B cell (primary cell): Measurements from ENCODE around the gene ARHGAP26. TPM values are rescaled to one million over a fixed set of nuclear protein-coding genes. Genes with fewer than 3 reads are reported as not detected.

Experiments used
- ATAC-seq: fragments of 200-7000 bp; cut with Tn5 transposase; one replicate; pipeline ENCODE4 v1.10.0; 2021; ENCODE audit warnings: low read depth, mild to moderate bottlenecking, moderate number of reproducible peaks, moderate library complexity
- CTCF ChIA-PET: fragments of 350-600 bp; sonication (Branson Sonifier 250); formaldehyde crosslinking; loops from one replicate; lab custom pipeline; 2021; ENCODE audit warnings: antibody characterized with exemption, inconsistent platforms; lab: Charles Lee
- POLR2A ChIA-PET: fragments of 350-600 bp; sonication (Branson Sonifier 250); formaldehyde crosslinking; loops from one replicate; lab custom pipeline; 2021; ENCODE audit warnings: antibody characterized with exemption; lab: Charles Lee
- DNase-seq: peaks from one replicate; pipeline ENCODE4 v3.0.0; 2013
- H2AFZ ChIP-seq: 2 replicates; pipeline ENCODE4 v1.6.1; 2012; ENCODE audit warnings: mild to moderate bottlenecking, low read depth, low read length; ENCODE audit not compliant: insufficient read depth, poor library complexity, severe bottlenecking
- H3K27ac ChIP-seq, 2 donors: 1 replicate in 1 of 2; 2 replicates in 1 of 2; pipeline ENCODE4 v1.5.1; 2012 to 2013; ENCODE audit warnings: low read length in 2 of 2, mild to moderate bottlenecking in 2 of 2, moderate library complexity in 1 of 2
- H3K27me3 ChIP-seq, 4 experiments: fragments of 200-600 bp in 1 of 4; sonication (generic) in 1 of 4; replicated peaks in 1 of 4; 1 replicate in 2 of 4; 2 replicates in 2 of 4; pipeline versions ENCODE4 v1.6.1 to v1.7.0; 2013 to 2016; ENCODE audit warnings: low read length in 3 of 4, mild to moderate bottlenecking in 2 of 4, mixed read lengths in 1 of 4, moderate library complexity in 1 of 4; ENCODE audit not compliant: insufficient read depth in 4 of 4, control insufficient read depth in 3 of 4; ENCODE audit errors: control extremely low read depth in 1 of 4
- H3K36me3 ChIP-seq, 2 experiments: replicated peaks in 1 of 2; 1 replicate in 1 of 2; 2 replicates in 1 of 2; pipeline versions ENCODE4 v1.6.1 to v1.7.1; 2013; ENCODE audit warnings: low read length in 1 of 2; ENCODE audit not compliant: insufficient read depth in 2 of 2, control insufficient read depth in 1 of 2; ENCODE audit errors: control extremely low read depth in 1 of 2, extremely low read depth in 1 of 2
- H3K4me1 ChIP-seq, 2 donors: fragments of 200-600 bp in 1 of 2; sonication (generic) in 1 of 2; 1 replicate in 1 of 2; 2 replicates in 1 of 2; pipeline versions ENCODE4 v1.5.1 to v1.6.1; 2013 to 2017; ENCODE audit warnings: low read length in 2 of 2; ENCODE audit not compliant: control insufficient read depth in 2 of 2, insufficient read depth in 2 of 2
- H3K4me2 ChIP-seq: replicated peaks from 2 replicates; pipeline ENCODE3; 2012; ENCODE audit warnings: mild to moderate bottlenecking, low read depth, low read length; ENCODE audit not compliant: poor library complexity, severe bottlenecking
- H3K4me3 ChIP-seq, 5 experiments: fragments of 200-600 bp in 1 of 5; sonication (generic) in 1 of 5; 1 replicate in 3 of 5; 2 replicates in 2 of 5; pipeline versions ENCODE4 v1.5.1 to v1.7.0; 2011 to 2016; ENCODE audit warnings: low read length in 4 of 5, mild to moderate bottlenecking in 4 of 5, low read depth in 2 of 5, control low read depth in 1 of 5, moderate library complexity in 1 of 5; ENCODE audit not compliant: insufficient read depth in 1 of 5; ENCODE audit errors: control extremely low read depth in 1 of 5, extremely low read depth in 1 of 5
- H3K79me2 ChIP-seq: fragments of 200-600 bp; sonication (generic); one replicate; pipeline ENCODE4 v1.6.0; 2016; ENCODE audit warnings: low read length; ENCODE audit not compliant: control insufficient read depth, insufficient read depth
- H3K9ac ChIP-seq: fragments of 200-600 bp; sonication (generic); 2 replicates; pipeline ENCODE4 v1.6.1; 2017; ENCODE audit warnings: mild to moderate bottlenecking, low read length, moderate library complexity
- H3K9me3 ChIP-seq, 3 donors: one replicate each; pipeline versions ENCODE4 v1.6.1 to v1.7.1; 2013; ENCODE audit warnings: low read length in 2 of 3; ENCODE audit not compliant: control insufficient read depth in 2 of 3, insufficient read depth in 1 of 3; ENCODE audit errors: control extremely low read depth in 1 of 3
- H4K20me1 ChIP-seq: 2 replicates; pipeline ENCODE4 v1.6.0; 2012; ENCODE audit warnings: mild to moderate bottlenecking, low read length; ENCODE audit not compliant: insufficient read depth, control insufficient read depth, poor library complexity, severe bottlenecking
- H3K27ac Mint-ChIP-seq: one replicate; pipeline ENCODE4 v1.8.0; 2021; ENCODE audit warnings: mixed read lengths
- H3K27me3 Mint-ChIP-seq: one replicate; pipeline ENCODE4 v1.8.0; 2021; ENCODE audit warnings: mixed read lengths
- H3K4me1 Mint-ChIP-seq: one replicate; pipeline ENCODE4 v1.8.0; 2021; ENCODE audit warnings: mixed read lengths
- H3K4me3 Mint-ChIP-seq: one replicate; pipeline ENCODE4 v1.8.0; 2021; ENCODE audit warnings: mixed read lengths
- H3K9me3 Mint-ChIP-seq: one replicate; pipeline ENCODE4 v1.8.0; 2022; ENCODE audit warnings: mixed read lengths; ENCODE audit not compliant: insufficient read depth
- EZH2 ChIP-seq: IDR thresholded peaks from 2 replicates; pipeline ENCODE4 v1.6.1; 2012; ENCODE audit warnings: borderline replicate concordance, low read depth, mild to moderate bottlenecking, moderate library complexity, low read length; ENCODE audit not compliant: insufficient read depth, poor library complexity, severe bottlenecking
- WGBS: methylation state at CpG from one replicate; pipeline ENCODE4 v1.1.5; 2013; ENCODE audit warnings: missing lambda C conversion rate; ENCODE audit not compliant: insufficient coverage; 5-methylcytosine and 5-hydroxymethylcytosine counted together
- intact Hi-C: fragments of 100-400 bp; cut with micrococcal nuclease; formaldehyde crosslinking; loops from one replicate; pipeline ENCODE4 v1.10.0; 2022
- polyA plus RNA-seq: library from polyadenylated mRNA; depleted of rRNA; stranded (reverse); fragments of >200 nt; gene quantifications from 2 replicates; pipeline ENCODE4 v1.2.3, GENCODE V29; 2012
- total RNA-seq, 2 donors: library from RNA; stranded (reverse); fragments of 120-200 nt in 1 of 2; gene quantifications; 1 replicate in 1 of 2; 2 replicates in 1 of 2; pipeline versions ENCODE4 v1.2.3 to v1.2.4, GENCODE V29; 2013 to 2022
- TF ChIP-seq, protein P1 (sequence below): fragments of 200-600 bp; IDR thresholded peaks from one replicate; pipeline ENCODE4 v1.8.0; 2022; ENCODE audit warnings: antibody characterized with exemption, mild to moderate bottlenecking

ARHGAP26 gene
- total and polyA plus RNA-seq, 2 donors (not counting 1 experiment from before 2014, with no cell fraction given): 1.8 to 22.5 TPM

DNA sequence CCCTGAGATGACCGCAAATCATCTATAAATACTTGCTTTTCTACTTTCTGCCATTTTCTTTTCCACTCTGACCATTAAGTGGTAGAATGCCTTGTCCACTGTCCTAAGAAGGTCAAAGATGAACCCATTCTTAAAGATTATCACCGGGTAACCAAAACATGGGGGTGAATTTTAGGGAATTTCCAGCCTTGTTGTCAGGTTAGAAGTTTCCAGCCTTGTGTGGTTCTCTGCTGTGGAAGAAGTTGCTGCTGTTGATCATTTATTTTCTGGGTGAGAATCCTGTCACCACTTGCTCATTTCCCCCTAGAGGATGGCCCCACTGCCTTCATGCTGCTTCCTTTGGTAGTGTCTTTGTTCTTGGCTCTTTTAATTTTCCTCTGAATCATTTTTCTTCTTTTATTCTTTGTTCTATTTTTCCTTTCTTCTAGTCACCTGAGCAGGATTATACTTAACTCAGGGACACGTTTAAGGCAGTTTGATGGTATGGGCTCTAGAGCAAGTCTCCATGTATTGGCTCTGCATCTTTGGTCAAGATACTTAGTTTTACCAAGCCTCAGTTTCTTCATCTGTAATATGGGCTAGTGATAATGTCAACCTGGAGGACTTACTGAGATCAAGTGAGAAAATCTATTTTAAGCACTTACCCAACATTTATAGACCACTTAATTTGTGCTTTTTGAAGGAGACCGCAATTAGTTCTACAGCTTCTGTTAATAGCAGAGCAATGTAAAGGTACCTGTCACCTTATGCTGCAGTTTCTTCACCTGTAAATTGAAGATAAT, 266.2 kb downstream of the ARHGAP26 start:
- H3K9me3 Mint-ChIP-seq: no peaks in the 10 kb centered on the region
- no peak overlapping the region for H3K4me3 ChIP-seq
- TF ChIP-seq, protein P1, sequence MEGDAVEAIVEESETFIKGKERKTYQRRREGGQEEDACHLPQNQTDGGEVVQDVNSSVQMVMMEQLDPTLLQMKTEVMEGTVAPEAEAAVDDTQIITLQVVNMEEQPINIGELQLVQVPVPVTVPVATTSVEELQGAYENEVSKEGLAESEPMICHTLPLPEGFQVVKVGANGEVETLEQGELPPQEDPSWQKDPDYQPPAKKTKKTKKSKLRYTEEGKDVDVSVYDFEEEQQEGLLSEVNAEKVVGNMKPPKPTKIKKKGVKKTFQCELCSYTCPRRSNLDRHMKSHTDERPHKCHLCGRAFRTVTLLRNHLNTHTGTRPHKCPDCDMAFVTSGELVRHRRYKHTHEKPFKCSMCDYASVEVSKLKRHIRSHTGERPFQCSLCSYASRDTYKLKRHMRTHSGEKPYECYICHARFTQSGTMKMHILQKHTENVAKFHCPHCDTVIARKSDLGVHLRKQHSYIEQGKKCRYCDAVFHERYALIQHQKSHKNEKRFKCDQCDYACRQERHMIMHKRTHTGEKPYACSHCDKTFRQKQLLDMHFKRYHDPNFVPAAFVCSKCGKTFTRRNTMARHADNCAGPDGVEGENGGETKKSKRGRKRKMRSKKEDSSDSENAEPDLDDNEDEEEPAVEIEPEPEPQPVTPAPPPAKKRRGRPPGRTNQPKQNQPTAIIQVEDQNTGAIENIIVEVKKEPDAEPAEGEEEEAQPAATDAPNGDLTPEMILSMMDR: no peak
- TF ChIP-seq EZH2: no peak
- intact Hi-C loops: no loop called here
- no peaks in the 10 kb centered on the region for H3K27me3 Mint-ChIP-seq
- no CpG with 5 or more reads among the region's 4 CpGs for WGBS
- no peak for DNase-seq
- ATAC-seq: no peak
- H3K36me3 ChIP-seq: no peaks in the 10 kb centered on the region
- no peaks in the 10 kb centered on the region for H3K79me2 ChIP-seq
- no peak overlapping the region for H3K9ac ChIP-seq
- H3K4me1 Mint-ChIP-seq: peaks cover 14% of the 10 kb centered on the region
- no peaks in the 10 kb centered on the region for H4K20me1 ChIP-seq
- H3K27ac Mint-ChIP-seq: no peak overlapping the region
- H3K27ac ChIP-seq: no peak overlapping the region
- no peaks in the 10 kb centered on the region for H3K27me3 ChIP-seq
- H3K9me3 ChIP-seq: no peaks in the 10 kb centered on the region
- H3K4me3 Mint-ChIP-seq: no peak overlapping the region
- POLR2A ChIA-PET: no interaction called here
- H2AFZ ChIP-seq: no peak overlapping the region
- peaks cover 0 to 5% of the 10 kb centered on the region in 2 donors for H3K4me1 ChIP-seq
- CTCF ChIA-PET: no interaction called here
- H3K4me2 ChIP-seq: no peak overlapping the region

DNA sequence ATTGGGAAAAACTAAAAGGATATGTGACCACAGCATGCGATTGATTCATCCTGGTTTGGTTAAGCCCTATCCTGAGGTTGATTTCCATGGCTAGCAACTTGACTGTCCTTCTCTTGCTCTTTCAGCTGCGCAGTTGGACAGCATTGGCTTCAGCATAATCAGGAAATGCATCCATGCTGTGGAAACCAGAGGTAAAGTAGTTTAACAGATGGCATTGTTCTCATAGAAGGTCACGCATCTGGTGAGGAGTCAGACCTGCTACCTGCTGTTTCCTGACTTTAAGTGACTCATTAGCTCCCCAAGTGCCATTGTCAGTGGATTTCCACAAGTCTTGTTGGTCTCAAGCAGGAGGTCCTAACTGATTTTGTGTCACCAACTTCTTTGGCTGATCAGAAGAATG, 266.9 kb downstream of the ARHGAP26 start:
- Histone ChIP-seq H3K4me3 (no peak overlapping the region), H4K20me1 (no peaks in the 10 kb centered on the region), H3K9ac (no peak overlapping the region), H3K79me2 (no peaks in the 10 kb centered on the region), H3K4me1 (peaks cover 0 to 4% of the 10 kb centered on the region in 2 donors), H3K9me3 (no peaks in the 10 kb centered on the region), H3K4me2 (no peak overlapping the region), H3K36me3 (no peaks in the 10 kb centered on the region), H3K27ac (no peak overlapping the region), H3K27me3 (no peaks in the 10 kb centered on the region), H2AFZ (no peak overlapping the region)
- 100% methylated on average over 3 of the region's 3 CpGs for WGBS
- Mint-ChIP-seq H3K9me3 (no peaks in the 10 kb centered on the region), H3K27ac (no peak overlapping the region), H3K4me3 (no peak overlapping the region), H3K27me3 (no peaks in the 10 kb centered on the region), H3K4me1 (peaks cover 10% of the 10 kb centered on the region)
- ChIA-PET CTCF (no interaction called here), POLR2A (no interaction called here)
- DNase-seq (no peak), ATAC-seq (no peak)
- TF ChIP-seq EZH2: no peak
- TF ChIP-seq, protein P1: no peak
- intact Hi-C loops: no loop called here
